ENCODE data around the gene FGD1. TPM values are rescaled to one million over a fixed set of nuclear protein-coding genes. Genes with fewer than 3 reads are reported as not detected.
A peak's percentile ranks its signal among the peaks of the same experiment; 100 is the strongest.

FGD1 gene
- total and polyA plus RNA-seq, 12 donors = 2.9 to 14.2 (median 8.8) TPM

DNA sequence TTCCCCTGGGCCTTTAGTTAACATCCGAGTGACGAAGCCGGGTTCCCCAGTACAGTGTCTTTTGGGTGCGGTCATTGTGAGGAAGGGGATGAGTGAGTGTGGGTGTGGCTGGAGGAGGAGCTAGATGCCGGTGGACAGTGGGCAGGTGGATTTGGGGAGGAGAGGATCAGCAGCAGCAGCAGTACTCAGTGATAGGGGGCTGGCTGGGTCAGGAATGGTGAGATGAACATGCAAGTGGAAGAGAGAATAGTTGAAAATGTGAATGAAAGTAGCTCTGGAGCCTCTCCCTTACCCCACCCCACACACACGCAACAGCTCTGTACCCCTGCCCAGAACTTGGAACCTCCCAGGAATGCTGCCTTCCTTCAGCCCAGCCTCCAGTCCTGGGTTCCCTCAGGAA, 51.3 kb downstream of the FGD1 start:
- intact Hi-C loops (cut with DNase I) = no loop called here
- Histone ChIP-seq H3K27ac (no peak overlapping the region), H3K4me1 (replicated peaks in 1 of 2) (peaks cover 7 to 14% of the 10 kb centered on the region in 2 donors), H3K27me3 (no peaks in the 10 kb centered on the region), H3K9me3 (replicated peaks in 1 of 3) (no peaks in the 10 kb centered on the region), H3K4me3 (no peak overlapping the region), H3K36me3 (replicated peaks in 1 of 2) (no peaks in the 10 kb centered on the region)
- 79 to 98% (median 85%) methylated on average over 6 of the region's 6 CpGs for WGBS, 4 donors
- no peak for DNase-seq
- TF ChIP-seq, protein P1, sequence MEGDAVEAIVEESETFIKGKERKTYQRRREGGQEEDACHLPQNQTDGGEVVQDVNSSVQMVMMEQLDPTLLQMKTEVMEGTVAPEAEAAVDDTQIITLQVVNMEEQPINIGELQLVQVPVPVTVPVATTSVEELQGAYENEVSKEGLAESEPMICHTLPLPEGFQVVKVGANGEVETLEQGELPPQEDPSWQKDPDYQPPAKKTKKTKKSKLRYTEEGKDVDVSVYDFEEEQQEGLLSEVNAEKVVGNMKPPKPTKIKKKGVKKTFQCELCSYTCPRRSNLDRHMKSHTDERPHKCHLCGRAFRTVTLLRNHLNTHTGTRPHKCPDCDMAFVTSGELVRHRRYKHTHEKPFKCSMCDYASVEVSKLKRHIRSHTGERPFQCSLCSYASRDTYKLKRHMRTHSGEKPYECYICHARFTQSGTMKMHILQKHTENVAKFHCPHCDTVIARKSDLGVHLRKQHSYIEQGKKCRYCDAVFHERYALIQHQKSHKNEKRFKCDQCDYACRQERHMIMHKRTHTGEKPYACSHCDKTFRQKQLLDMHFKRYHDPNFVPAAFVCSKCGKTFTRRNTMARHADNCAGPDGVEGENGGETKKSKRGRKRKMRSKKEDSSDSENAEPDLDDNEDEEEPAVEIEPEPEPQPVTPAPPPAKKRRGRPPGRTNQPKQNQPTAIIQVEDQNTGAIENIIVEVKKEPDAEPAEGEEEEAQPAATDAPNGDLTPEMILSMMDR (IDR thresholded peaks at IDR 0.05) = no peak
- TF ChIP-seq POLR2A (IDR thresholded peaks at IDR 0.05) = no peak

DNA sequence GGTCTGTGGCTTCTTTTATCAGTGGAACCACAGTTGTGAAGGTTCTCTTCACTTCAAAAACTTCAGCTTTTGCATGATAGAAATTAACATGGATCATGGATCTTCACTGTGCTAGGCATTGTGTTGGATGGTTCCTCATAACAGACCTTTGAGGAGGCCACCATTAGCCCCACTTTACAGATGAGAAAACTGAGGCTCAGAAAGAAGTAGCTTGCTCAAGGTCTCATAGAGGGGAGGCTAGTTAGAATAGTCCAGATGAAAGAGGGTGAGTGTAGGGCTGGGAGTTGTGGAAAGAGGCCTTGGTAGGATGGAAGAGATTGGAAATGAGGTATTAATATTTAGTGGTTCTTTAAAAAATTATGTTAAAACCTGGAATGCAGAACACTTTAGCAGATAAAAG, 53.2 kb downstream of the FGD1 start:
- TF ChIP-seq, protein P1 (IDR thresholded peaks at IDR 0.05) = no peak
- Histone ChIP-seq H3K27ac (no peak overlapping the region), H3K4me3 (no peak overlapping the region), H3K36me3 (replicated peaks in 1 of 2) (no peaks in the 10 kb centered on the region), H3K27me3 (peaks cover 4% of the 10 kb centered on the region), H3K4me1 (replicated peaks in 1 of 2) (peaks cover 7 to 18% of the 10 kb centered on the region in 2 donors), H3K9me3 (replicated peaks in 1 of 3) (no peaks in the 10 kb centered on the region)
- DNase-seq = no peak
- intact Hi-C loops (cut with DNase I) = no loop called here

DNA sequence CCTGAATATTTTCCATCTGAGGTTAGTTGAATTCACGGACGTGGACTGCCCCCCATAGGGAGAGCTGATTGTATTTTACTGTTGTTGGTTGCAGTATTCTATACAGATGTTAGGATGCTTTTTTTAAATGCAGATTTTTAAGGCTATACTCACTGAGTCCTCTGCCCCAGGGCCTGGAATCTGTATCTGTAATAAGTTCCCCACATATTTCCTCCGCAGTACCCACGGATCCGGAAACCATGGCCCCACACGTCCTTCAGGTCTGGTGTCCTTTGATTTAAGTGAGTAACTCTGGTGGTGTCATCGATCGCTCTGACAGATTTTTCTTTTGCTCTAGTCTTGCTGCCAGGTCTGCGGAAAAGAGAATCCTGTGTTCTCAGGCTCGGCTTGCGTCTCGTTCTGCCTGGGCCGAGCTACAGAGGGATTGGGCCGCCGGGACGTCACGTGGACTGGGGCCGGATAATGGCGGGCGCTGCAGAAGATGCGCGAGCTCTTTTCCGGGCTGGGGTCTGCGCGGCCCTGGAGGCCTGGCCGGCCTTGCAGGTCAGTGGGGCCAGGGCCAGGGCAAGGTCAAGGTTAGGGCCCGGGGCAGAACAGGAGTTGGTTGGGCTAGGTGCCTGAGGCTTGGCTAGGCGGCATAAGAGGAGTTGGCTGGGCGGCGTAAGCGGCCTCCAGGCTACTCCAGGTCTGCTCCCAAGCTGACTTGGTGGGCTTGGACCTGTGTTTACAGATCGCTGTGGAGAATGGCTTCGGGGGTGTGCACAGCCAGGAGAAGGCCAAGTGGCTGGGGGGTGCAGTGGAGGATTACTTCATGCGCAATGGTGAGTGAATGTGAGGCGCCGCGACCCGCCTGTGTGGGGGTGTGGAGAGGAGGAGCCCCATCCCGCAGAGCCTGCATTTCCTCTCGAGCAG, 55.8 kb downstream of the FGD1 start, which contains the start of gene TSR2:
TSR2 (plus strand) TSS at position 445 of the 912 bp plus-strand sequence; CDS start at position 463, 18 bp downstream.
- intact Hi-C loops (cut with DNase I) = no loop called here
- Histone ChIP-seq H3K27me3 (peaks cover 4% of the 10 kb centered on the region), H3K4me1 (replicated peaks in 1 of 2) (peaks cover 7 to 18% of the 10 kb centered on the region in 2 donors), H3K4me3 (peak within 1 kb of the TSS; percentile 32 to 82 (median 66)), H3K36me3 (replicated peaks in 1 of 2) (no peaks in the 10 kb centered on the region), H3K27ac (peak within 1 kb of the TSS in 2 of 5 donors; percentile 39 to 58), H3K9me3 (replicated peaks in 1 of 3) (no peaks in the 10 kb centered on the region)
- TF ChIP-seq, protein P1 (IDR thresholded peaks at IDR 0.05) = peak in 3 of 6 experiments; percentile 19 to 33 (median 27)
- TF ChIP-seq POLR2A (IDR thresholded peaks at IDR 0.05) = peak; percentile 22 to 55
- DNase-seq = peak; percentile 76 to 93 (median 86)
- 0 to 42% (median 18%) methylated on average over 2 to 40 of the region's 40 CpGs for WGBS, 4 donors

DNA sequence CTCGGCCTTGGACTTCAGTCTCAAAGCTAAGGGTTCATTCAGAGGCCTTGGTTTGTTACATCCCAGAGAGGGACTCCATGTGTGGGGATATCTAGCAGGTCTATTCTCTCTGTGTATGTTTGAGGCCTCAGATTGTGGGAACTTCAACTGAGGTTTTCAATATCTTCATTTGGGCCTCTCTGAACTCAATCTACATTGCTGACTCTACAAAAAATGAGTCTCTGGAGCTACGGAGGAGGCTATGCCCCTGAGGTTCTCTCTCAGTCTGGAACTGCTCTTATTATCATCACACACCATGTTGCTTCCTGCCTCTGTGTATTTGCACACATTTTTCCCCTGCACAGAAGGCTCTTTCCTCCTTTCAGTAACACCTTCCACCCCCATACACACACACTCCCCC, 60.9 kb downstream of the FGD1 start:
- no peak overlapping the region for H3K4me3 ChIP-seq
- H3K4me1 ChIP-seq (replicated peaks in 1 of 2) = peaks cover 0 to 4% of the 10 kb centered on the region in 2 donors
- no peaks in the 10 kb centered on the region for H3K9me3 ChIP-seq (replicated peaks in 1 of 3)
- TF ChIP-seq, protein P1 (IDR thresholded peaks at IDR 0.05) = no peak
- intact Hi-C loops (cut with DNase I) = no loop called here
- WGBS, 4 donors = 49 to 89% (median 71%) methylated on average over 2 of the region's 2 CpGs
- H3K27ac ChIP-seq = no peak overlapping the region
- no peaks in the 10 kb centered on the region for H3K36me3 ChIP-seq (replicated peaks in 1 of 2)
- DNase-seq = no peak
- H3K27me3 ChIP-seq = peaks cover 4% of the 10 kb centered on the region
